GM12878 (cell line): ENCODE results near the gene C19orf38. TPM values are rescaled to one million over a fixed set of nuclear protein-coding genes. Genes with fewer than 3 reads are reported as not detected.

Experiments
- ATAC-seq: fragments of 200-7000 bp; cut with Tn5 transposase; 3 replicates; pipeline ENCODE4 v1.9.1; 2020; ENCODE audit warnings: mild to moderate bottlenecking, moderate library complexity
- BruUV-seq: library from RNA; stranded (reverse); fragments of 400-500 nt; replicated peaks from 2 replicates; lab custom pipeline; 2021; lab: Mats Ljungman, UMichigan
- CTCF ChIA-PET: fragments of 300-600 bp; sonication (Branson Sonifier 250); formaldehyde crosslinking; extraction: SDS; loops from one replicate; lab custom pipeline; 2021; ENCODE audit warnings: inconsistent platforms; lab: Yijun Ruan, JAX
- POLR2A ChIA-PET: fragments of 350-600 bp; formaldehyde crosslinking; extraction: SDS; loops from one replicate; lab custom pipeline; 2021; ENCODE audit warnings: inconsistent platforms; lab: Charles Lee
- RAD21 ChIA-PET: fragments of 300-600 bp; sonication (Branson Sonifier 250); formaldehyde crosslinking; loops from one replicate; lab custom pipeline; 2023; ENCODE audit warnings: antibody characterized with exemption; ENCODE audit not compliant: unreplicated experiment; lab: Charles Lee
- SMC1A ChIA-PET: fragments of 300-600 bp; sonication (Branson Sonifier 250); formaldehyde crosslinking; loops from one replicate; lab custom pipeline; 2023; ENCODE audit not compliant: unreplicated experiment, uncharacterized antibody; lab: Charles Lee
- DNase-seq: peaks from one replicate; pipeline ENCODE4 v3.0.0-alpha.2; 2011; ENCODE audit warnings: low read depth, low spot score
- FAIRE-seq: peaks from 3 replicates; lab custom pipeline; 2011; peaks lifted over from hg19 to GRCh38; lab: Jason Lieb, UNC
- H2AFZ ChIP-seq: 2 replicates; pipeline ENCODE4 v1.6.0; 2011; ENCODE audit warnings: low read depth, low read length, control low read depth; ENCODE audit not compliant: control insufficient read depth
- H3K27ac ChIP-seq: 2 replicates; pipeline ENCODE4 v1.5.1; 2011; ENCODE audit warnings: control low read depth; ENCODE audit not compliant: control insufficient read depth, insufficient read depth
- H3K27me3 ChIP-seq, 2 experiments: replicated peaks in 1 of 2; 2 replicates each; pipeline versions ENCODE4 v1.6.0 to v1.6.1; 2011; ENCODE audit warnings: low read length in 1 of 2; ENCODE audit not compliant: control insufficient read depth in 2 of 2, insufficient read depth in 2 of 2
- H3K36me3 ChIP-seq, 2 experiments: 2 replicates each; pipeline ENCODE4 v1.5.1; 2011; ENCODE audit warnings: low read length in 1 of 2; ENCODE audit not compliant: control insufficient read depth in 2 of 2, insufficient read depth in 2 of 2
- H3K4me1 ChIP-seq: 2 replicates; pipeline ENCODE4 v1.6.1; 2011; ENCODE audit warnings: mild to moderate bottlenecking, low read length, moderate library complexity, mixed read lengths; ENCODE audit not compliant: control insufficient read depth, insufficient read depth
- H3K4me2 ChIP-seq: 2 replicates; pipeline ENCODE4 v1.6.0; 2011; ENCODE audit warnings: control low read depth; ENCODE audit not compliant: control insufficient read depth, insufficient read depth
- H3K4me3 ChIP-seq: fragments of 200-600 bp; sonication (generic); 2 replicates; pipeline ENCODE4 v1.5.1; 2016
- H3K79me2 ChIP-seq: 2 replicates; pipeline ENCODE4 v1.6.0; 2011; ENCODE audit warnings: low read length; ENCODE audit not compliant: control insufficient read depth, insufficient read depth
- H3K9ac ChIP-seq: 2 replicates; pipeline ENCODE4 v1.8.0; 2011; ENCODE audit warnings: low read length, control low read depth, mixed read lengths; ENCODE audit not compliant: control insufficient read depth, insufficient read depth
- H3K9me3 ChIP-seq: replicated peaks from 3 replicates; pipeline ENCODE4 v1.5.1; 2011; ENCODE audit warnings: mild to moderate bottlenecking, low read length; ENCODE audit not compliant: control insufficient read depth, insufficient read depth
- H4K20me1 ChIP-seq: 2 replicates; pipeline ENCODE4 v1.6.0; 2011; ENCODE audit not compliant: control insufficient read depth, insufficient read depth
- BACH1 ChIP-seq: fragments of 450-650 bp; IDR thresholded peaks from 2 replicates; pipeline ENCODE4 v1.6.1; 2017; ENCODE audit warnings: mild to moderate bottlenecking, borderline replicate concordance
- EED ChIP-seq: sonication (generic); IDR thresholded peaks from 2 replicates; pipeline ENCODE4 v1.6.1; 2016; ENCODE audit warnings: antibody characterized with exemption, low read depth
- FOS ChIP-seq: IDR thresholded peaks from 3 replicates; pipeline ENCODE4 v1.6.1; 2011; ENCODE audit warnings: borderline replicate concordance; ENCODE audit not compliant: insufficient read length; ENCODE audit errors: extremely low read depth
- MEF2A ChIP-seq: IDR thresholded peaks from 2 replicates; pipeline ENCODE4 v1.6.1; 2011; ENCODE audit warnings: low read depth, mild to moderate bottlenecking, low read length, moderate library complexity; ENCODE audit not compliant: insufficient read depth
- MEF2B ChIP-seq: fragments of 450-650 bp; IDR thresholded peaks from 2 replicates; pipeline ENCODE4 v1.6.1; 2018; ENCODE audit warnings: mild to moderate bottlenecking, moderate library complexity; ENCODE audit not compliant: partially characterized antibody, poor library complexity, severe bottlenecking
- MYC ChIP-seq: IDR thresholded peaks from 2 replicates; pipeline ENCODE4 v1.6.1; 2011; ENCODE audit warnings: mild to moderate bottlenecking, low read length, moderate library complexity, inconsistent platforms; ENCODE audit not compliant: insufficient read depth, insufficient replicate concordance, insufficient read length, severe bottlenecking
- SUZ12 ChIP-seq: fragments of 200-600 bp; sonication (generic); IDR thresholded peaks from one replicate; pipeline ENCODE4 v1.6.1; 2018; ENCODE audit warnings: antibody characterized with exemption, mild to moderate bottlenecking; ENCODE audit not compliant: unreplicated experiment
- TBL1XR1 ChIP-seq: IDR thresholded peaks from 2 replicates; pipeline ENCODE4 v1.6.1; 2012; ENCODE audit warnings: low read depth, low read length, improper control_type of control experiment
- ZNF384 ChIP-seq: IDR thresholded peaks from 2 replicates; pipeline ENCODE4 v1.6.1; 2012; ENCODE audit warnings: low read depth, mild to moderate bottlenecking, low read length, improper control_type of control experiment, borderline replicate concordance
- WGBS: methylation state at CpG from one replicate; pipeline ENCODE4 v1.1.6; 2016; ENCODE audit warnings: low lambda C conversion rate; ENCODE audit not compliant: insufficient replicate concordance, insufficient coverage; ENCODE audit errors: missing lambda C conversion rate; 5-methylcytosine and 5-hydroxymethylcytosine counted together
- in situ Hi-C: fragments of 300-500 bp; cut with MboI; formaldehyde crosslinking; loops from 9 replicates; pipeline ENCODE4 v1.14.3; 2018; ENCODE audit warnings: mixed read lengths
- intact Hi-C: fragments of 100-400 bp; cut with micrococcal nuclease; formaldehyde crosslinking; loops from one replicate; pipeline ENCODE4 v1.14.2; 2022; ENCODE audit not compliant: unreplicated experiment
- polyA plus RNA-seq, 11 experiments: library from polyadenylated mRNA; depleted of rRNA in 4 of 11; unstranded in 6 of 11; stranded (reverse) in 5 of 11; fragments of >200 nt; fragmentation: Nextera tagmentation in 4 of 11; fragmentation: Illumina TruSeq in 1 of 11; extraction: Ambion mirVana in 4 of 11; extraction: Trizol in 1 of 11; gene quantifications; 1 replicate in 1 of 11; 2 replicates in 10 of 11; pipeline versions ENCODE4 v1.2.1 to v1.2.3, GENCODE V29; 2011 to 2016; ENCODE audit warnings: inconsistent platforms in 2 of 11, missing spikeins in 2 of 11, low read depth in 1 of 11
- total RNA-seq, 4 experiments: library from RNA; depleted of rRNA in 3 of 4; stranded (reverse); fragments of >200 nt in 3 of 4; fragmentation: Illumina TruSeq in 1 of 4; extraction: Trizol in 1 of 4; gene quantifications; 2 replicates each; pipeline versions ENCODE4 v1.2.1 to v1.2.3, GENCODE V29; 2013 to 2021
- TF ChIP-seq, protein P1 (sequence below): fragments of 450-650 bp; conservative IDR thresholded peaks from 2 replicates; pipeline ENCODE4 v1.6.1; 2017; ENCODE audit warnings: mild to moderate bottlenecking, moderate library complexity
- TF ChIP-seq, protein P2 (sequence below): fragments of 450-650 bp; IDR thresholded peaks from 2 replicates; pipeline ENCODE4 v1.6.1; 2017; ENCODE audit warnings: low read depth, mild to moderate bottlenecking, moderate library complexity
- TF ChIP-seq, protein P3 (sequence below): IDR thresholded peaks from 2 replicates; pipeline ENCODE4 v1.6.1; 2011; ENCODE audit warnings: low read depth, low read length, improper control_type of control experiment, borderline replicate concordance
- TF ChIP-seq, protein P4 (sequence below): fragments of 450-650 bp; formaldehyde crosslinking; IDR thresholded peaks from 2 replicates; pipeline ENCODE4 v1.4.0; 2022; ENCODE audit warnings: mild to moderate bottlenecking, moderate library complexity

The C19orf38 gene
- total and polyA plus RNA-seq, 10 of the 15 experiments (the other 5 are each of a cell fraction or from before 2014, with no cell fraction given) = 2.6 to 7.5 (median 5.0) TPM

DNA sequence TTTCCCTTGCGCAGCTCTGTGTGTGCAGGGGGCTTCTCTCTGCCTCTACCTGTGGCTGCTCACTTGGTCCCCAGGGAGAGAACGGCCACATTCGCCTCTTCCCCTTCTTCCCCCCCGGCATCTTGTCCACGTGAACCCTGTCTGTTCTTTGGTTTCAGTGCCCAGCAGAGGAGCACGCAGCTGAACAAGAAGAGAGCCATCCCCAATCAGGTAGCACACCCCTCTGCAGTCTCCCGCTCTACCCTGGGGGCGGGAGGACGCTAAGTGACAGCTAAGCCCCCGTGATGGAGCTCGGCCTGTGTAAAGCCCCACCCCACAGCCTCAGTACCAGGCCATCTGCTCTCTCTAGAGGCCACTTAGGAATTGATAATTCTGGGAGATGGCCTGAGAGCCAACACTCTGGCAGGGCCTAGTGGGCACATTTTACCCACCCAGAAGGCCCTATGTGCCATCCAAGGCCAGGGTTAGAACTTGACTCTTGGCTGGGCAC is 42.4 kb upstream of the C19orf38 start:
- FAIRE-seq (no peak), ATAC-seq (no peak), DNase-seq (no peak)
- Histone ChIP-seq H3K4me2 (no peak overlapping the region), H3K9ac (no peak overlapping the region), H3K9me3 (no peaks in the 10 kb centered on the region), H4K20me1 (no peaks in the 10 kb centered on the region), H3K27ac (no peak overlapping the region), H3K27me3 (no peaks in the 10 kb centered on the region), H3K4me1 (no peaks in the 10 kb centered on the region; the same call in 1 of the 2 replicates), H3K4me3 (no peak overlapping the region), H3K36me3 (peaks cover 5 to 23% of the 10 kb centered on the region in 2 experiments), H3K79me2 (no peaks in the 10 kb centered on the region), H2AFZ (no peak overlapping the region)
- no TSS peak for BruUV-seq
- intact Hi-C loops = no loop called here
- ChIA-PET SMC1A (interaction anchor here (1.4 kb wide), 1 partner anchor 88 kb away, joined by 3 read pairs; the partner anchor contains the start of gene DNM2), CTCF (interaction anchor here (1.5 kb wide), 1 partner anchor 88 kb away, joined by 6 read pairs; the partner anchor contains the start of gene DNM2), POLR2A (interaction anchor here (0.6 kb wide), 1 partner anchor 62 kb away, joined by 5 read pairs; no protein-coding TSS in a partner anchor), RAD21 (no interaction called here)
- 85% methylated on average over 11 of the region's 11 CpGs for WGBS
- in situ Hi-C loops = no loop called here
- TF ChIP-seq MEF2A = no peak
- no peak for TF ChIP-seq MEF2B
- no peak for TF ChIP-seq BACH1
- no peak for TF ChIP-seq SUZ12
- no peak for TF ChIP-seq EED
- TF ChIP-seq, protein P1, sequence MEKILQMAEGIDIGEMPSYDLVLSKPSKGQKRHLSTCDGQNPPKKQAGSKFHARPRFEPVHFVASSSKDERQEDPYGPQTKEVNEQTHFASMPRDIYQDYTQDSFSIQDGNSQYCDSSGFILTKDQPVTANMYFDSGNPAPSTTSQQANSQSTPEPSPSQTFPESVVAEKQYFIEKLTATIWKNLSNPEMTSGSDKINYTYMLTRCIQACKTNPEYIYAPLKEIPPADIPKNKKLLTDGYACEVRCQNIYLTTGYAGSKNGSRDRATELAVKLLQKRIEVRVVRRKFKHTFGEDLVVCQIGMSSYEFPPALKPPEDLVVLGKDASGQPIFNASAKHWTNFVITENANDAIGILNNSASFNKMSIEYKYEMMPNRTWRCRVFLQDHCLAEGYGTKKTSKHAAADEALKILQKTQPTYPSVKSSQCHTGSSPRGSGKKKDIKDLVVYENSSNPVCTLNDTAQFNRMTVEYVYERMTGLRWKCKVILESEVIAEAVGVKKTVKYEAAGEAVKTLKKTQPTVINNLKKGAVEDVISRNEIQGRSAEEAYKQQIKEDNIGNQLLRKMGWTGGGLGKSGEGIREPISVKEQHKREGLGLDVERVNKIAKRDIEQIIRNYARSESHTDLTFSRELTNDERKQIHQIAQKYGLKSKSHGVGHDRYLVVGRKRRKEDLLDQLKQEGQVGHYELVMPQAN = no peak
- TF ChIP-seq, protein P2, sequence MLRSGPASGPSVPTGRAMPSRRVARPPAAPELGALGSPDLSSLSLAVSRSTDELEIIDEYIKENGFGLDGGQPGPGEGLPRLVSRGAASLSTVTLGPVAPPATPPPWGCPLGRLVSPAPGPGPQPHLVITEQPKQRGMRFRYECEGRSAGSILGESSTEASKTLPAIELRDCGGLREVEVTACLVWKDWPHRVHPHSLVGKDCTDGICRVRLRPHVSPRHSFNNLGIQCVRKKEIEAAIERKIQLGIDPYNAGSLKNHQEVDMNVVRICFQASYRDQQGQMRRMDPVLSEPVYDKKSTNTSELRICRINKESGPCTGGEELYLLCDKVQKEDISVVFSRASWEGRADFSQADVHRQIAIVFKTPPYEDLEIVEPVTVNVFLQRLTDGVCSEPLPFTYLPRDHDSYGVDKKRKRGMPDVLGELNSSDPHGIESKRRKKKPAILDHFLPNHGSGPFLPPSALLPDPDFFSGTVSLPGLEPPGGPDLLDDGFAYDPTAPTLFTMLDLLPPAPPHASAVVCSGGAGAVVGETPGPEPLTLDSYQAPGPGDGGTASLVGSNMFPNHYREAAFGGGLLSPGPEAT = no peak
- TF ChIP-seq MYC = no peak
- TF ChIP-seq, protein P3, sequence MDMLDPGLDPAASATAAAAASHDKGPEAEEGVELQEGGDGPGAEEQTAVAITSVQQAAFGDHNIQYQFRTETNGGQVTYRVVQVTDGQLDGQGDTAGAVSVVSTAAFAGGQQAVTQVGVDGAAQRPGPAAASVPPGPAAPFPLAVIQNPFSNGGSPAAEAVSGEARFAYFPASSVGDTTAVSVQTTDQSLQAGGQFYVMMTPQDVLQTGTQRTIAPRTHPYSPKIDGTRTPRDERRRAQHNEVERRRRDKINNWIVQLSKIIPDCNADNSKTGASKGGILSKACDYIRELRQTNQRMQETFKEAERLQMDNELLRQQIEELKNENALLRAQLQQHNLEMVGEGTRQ = no peak
- no peak for TF ChIP-seq ZNF384
- TF ChIP-seq, protein P4, sequence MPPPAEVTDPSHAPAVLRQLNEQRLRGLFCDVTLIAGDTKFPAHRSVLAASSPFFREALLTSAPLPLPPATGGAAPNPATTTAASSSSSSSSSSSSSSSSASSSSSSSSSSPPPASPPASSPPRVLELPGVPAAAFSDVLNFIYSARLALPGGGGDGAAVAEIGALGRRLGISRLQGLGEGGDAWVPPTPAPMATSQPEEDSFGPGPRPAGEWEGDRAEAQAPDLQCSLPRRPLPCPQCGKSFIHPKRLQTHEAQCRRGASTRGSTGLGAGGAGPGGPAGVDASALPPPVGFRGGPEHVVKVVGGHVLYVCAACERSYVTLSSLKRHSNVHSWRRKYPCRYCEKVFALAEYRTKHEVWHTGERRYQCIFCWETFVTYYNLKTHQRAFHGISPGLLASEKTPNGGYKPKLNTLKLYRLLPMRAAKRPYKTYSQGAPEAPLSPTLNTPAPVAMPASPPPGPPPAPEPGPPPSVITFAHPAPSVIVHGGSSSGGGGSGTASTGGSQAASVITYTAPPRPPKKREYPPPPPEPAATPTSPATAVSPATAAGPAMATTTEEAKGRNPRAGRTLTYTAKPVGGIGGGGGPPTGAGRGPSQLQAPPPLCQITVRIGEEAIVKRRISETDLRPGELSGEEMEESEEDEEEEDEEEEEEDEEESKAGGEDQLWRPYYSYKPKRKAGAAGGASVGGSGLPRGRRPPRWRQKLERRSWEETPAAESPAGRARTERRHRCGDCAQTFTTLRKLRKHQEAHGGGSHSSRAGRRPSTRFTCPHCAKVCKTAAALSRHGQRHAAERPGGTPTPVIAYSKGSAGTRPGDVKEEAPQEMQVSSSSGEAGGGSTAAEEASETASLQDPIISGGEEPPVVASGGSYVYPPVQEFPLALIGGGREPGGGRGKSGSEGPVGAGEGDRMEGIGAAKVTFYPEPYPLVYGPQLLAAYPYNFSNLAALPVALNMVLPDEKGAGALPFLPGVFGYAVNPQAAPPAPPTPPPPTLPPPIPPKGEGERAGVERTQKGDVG (CRISPR knock-in tag) = no peak
- no peak for TF ChIP-seq FOS
- no peak for TF ChIP-seq TBL1XR1
